ENCODE measurements around the gene LIMCH1. TPM values are rescaled to one million over a fixed set of nuclear protein-coding genes. Genes with fewer than 3 reads are reported as not detected.

Gene LIMCH1
- total and polyA plus RNA-seq, 2 experiments from 2014 or later: 10.6 to 13.3 TPM

DNA sequence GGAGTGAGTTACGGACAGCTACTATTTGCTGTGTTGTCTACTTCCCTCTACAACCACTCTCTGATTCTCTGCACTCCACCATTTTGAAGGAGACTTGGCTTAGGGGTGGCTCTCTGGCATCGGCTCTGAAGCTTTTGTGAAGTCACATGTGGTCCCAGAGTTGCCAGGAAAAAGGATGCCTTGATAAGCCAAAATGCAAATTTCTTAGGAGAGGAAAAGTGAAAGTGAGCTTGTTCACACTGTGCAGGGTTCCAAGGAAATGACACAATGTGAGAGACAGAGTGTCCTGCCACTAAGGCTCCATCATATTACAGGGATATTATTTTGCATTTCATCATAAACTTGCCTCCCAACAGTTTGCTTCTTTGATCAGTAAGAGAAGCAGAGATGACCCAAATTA is 203.4 kb downstream of the LIMCH1 start:
- no peak overlapping the region for H3K4me3 ChIP-seq
- H3K9me3 ChIP-seq (ENCODE audit: low read depth): no peaks in the 10 kb centered on the region
- DNase-seq (ENCODE audit: low spot score): no peak
- H4K20me1 ChIP-seq (ENCODE audit: insufficient read depth, poor library complexity, severe bottlenecking): no peaks in the 10 kb centered on the region
- 77% methylated on average over 2 of the region's 2 CpGs for WGBS (ENCODE audit: low lambda C conversion rate, missing lambda C conversion rate)
- TF ChIP-seq CTCF (IDR thresholded peaks at IDR 0.05; ENCODE audit: poor library complexity) (no peak), EZH2phosphoT487 (IDR thresholded peaks at IDR 0.05; ENCODE audit: low read depth, severe bottlenecking, unreplicated experiment) (no peak), EZH2 (IDR thresholded peaks at IDR 0.05; ENCODE audit: borderline replicate concordance) (no peak)
- no peaks in the 10 kb centered on the region for H3K79me2 ChIP-seq
- H3K4me2 ChIP-seq: no peak overlapping the region
- H3K27ac ChIP-seq: no peak overlapping the region
- H2AFZ ChIP-seq: no peak overlapping the region
- H3K36me3 ChIP-seq (replicated peaks; ENCODE audit: insufficient read depth, low read depth): no peaks in the 10 kb centered on the region
- no peaks in the 10 kb centered on the region for H3K9me2 ChIP-seq (replicated peaks; ENCODE audit: insufficient read depth)
- peaks cover 76% of the 10 kb centered on the region for H3K27me3 ChIP-seq
- H3K4me1 ChIP-seq (ENCODE audit: insufficient read depth): no peaks in the 10 kb centered on the region

GRCh38 chr4:41744572-41745291 is 206.8 kb downstream of the LIMCH1 start:
- H3K4me1 ChIP-seq (ENCODE audit: insufficient read depth): no peaks in the 10 kb centered on the region
- peaks cover 96% of the 10 kb centered on the region for H3K27me3 ChIP-seq
- no peak overlapping the region for H2AFZ ChIP-seq
- H3K27ac ChIP-seq: no peak overlapping the region
- no peaks in the 10 kb centered on the region for H3K36me3 ChIP-seq (replicated peaks; ENCODE audit: insufficient read depth, low read depth)
- H4K20me1 ChIP-seq (ENCODE audit: insufficient read depth, poor library complexity, severe bottlenecking): no peaks in the 10 kb centered on the region
- H3K79me2 ChIP-seq: no peaks in the 10 kb centered on the region
- H3K9me2 ChIP-seq (replicated peaks; ENCODE audit: insufficient read depth): no peaks in the 10 kb centered on the region
- TF ChIP-seq EZH2phosphoT487 (IDR thresholded peaks at IDR 0.05; ENCODE audit: low read depth, severe bottlenecking, unreplicated experiment) (no peak), EZH2 (IDR thresholded peaks at IDR 0.05; ENCODE audit: borderline replicate concordance) (peak; percentile 28), CTCF (IDR thresholded peaks at IDR 0.05; ENCODE audit: poor library complexity) (no peak)
- H3K4me3 ChIP-seq: no peak overlapping the region
- H3K4me2 ChIP-seq: no peak overlapping the region
- WGBS (ENCODE audit: low lambda C conversion rate, missing lambda C conversion rate): 16% methylated on average over 33 of the region's 33 CpGs
- H3K9me3 ChIP-seq (ENCODE audit: low read depth): no peaks in the 10 kb centered on the region
- no peak for DNase-seq (ENCODE audit: low spot score)

DNA sequence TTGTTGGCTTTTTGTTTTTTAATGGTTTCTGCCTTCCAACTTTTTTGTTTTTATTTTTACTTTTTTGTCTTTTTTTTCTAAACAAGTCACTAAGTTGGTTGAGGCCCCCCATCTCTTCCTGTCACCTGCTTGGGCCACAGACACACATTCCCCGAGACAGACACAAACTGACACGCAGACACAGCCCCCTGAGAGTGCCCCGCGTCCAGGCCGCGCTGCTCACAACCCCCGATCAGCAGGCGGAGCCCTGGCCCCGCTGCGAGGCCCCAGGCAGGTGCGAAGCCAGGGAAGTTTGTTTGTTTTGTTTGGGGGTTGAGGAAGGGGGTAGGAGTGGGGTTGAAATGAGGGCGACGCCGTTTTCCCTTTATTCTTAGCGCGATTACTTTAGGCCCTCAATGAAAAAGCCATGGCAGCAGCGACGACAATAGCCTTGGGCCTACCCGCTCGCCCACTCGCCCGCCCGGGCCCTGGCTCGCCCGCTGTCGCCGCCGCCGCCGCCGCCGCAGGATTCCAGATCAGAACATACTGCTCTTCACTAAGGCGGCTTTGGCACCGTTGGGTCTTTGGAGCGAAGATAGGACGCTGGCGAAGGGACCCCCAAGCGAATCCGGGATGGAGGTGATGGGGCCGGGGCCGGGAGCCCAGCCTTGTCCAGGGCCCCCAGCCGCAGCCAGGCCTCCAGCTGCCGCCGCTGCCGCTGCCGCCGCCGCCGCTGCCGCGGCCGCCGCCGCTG is 207.5 kb downstream of the LIMCH1 start:
- Histone ChIP-seq H3K4me2 (no peak overlapping the region), H3K9me3 (ENCODE audit: low read depth) (no peaks in the 10 kb centered on the region), H3K27ac (no peak overlapping the region), H3K79me2 (no peaks in the 10 kb centered on the region), H3K27me3 (peaks cover 97% of the 10 kb centered on the region), H3K9me2 (replicated peaks; ENCODE audit: insufficient read depth) (no peaks in the 10 kb centered on the region), H4K20me1 (ENCODE audit: insufficient read depth, poor library complexity, severe bottlenecking) (no peaks in the 10 kb centered on the region), H2AFZ (no peak overlapping the region), H3K4me3 (no peak overlapping the region), H3K4me1 (ENCODE audit: insufficient read depth) (no peaks in the 10 kb centered on the region), H3K36me3 (replicated peaks; ENCODE audit: insufficient read depth, low read depth) (no peaks in the 10 kb centered on the region)
- TF ChIP-seq EZH2phosphoT487 (IDR thresholded peaks at IDR 0.05; ENCODE audit: low read depth, severe bottlenecking, unreplicated experiment) (peak; percentile 33), CTCF (IDR thresholded peaks at IDR 0.05; ENCODE audit: poor library complexity) (no peak), EZH2 (IDR thresholded peaks at IDR 0.05; ENCODE audit: borderline replicate concordance) (peak; percentile 67)
- 3% methylated on average over 48 of the region's 54 CpGs for WGBS (ENCODE audit: low lambda C conversion rate, missing lambda C conversion rate)
- DNase-seq (ENCODE audit: low spot score): no peak

Measured in hepatocyte (in vitro differentiated cells).